Measurements from ENCODE around the gene FURIN.
A peak's percentile ranks its signal among the peaks of the same experiment; 100 is the strongest.
"Not testable (repeated sequence)": the region's sequence is repeated elsewhere in the genome, so short reads cannot be mapped to it uniquely, and the experiment has no call there.

The FURIN gene

DNA sequence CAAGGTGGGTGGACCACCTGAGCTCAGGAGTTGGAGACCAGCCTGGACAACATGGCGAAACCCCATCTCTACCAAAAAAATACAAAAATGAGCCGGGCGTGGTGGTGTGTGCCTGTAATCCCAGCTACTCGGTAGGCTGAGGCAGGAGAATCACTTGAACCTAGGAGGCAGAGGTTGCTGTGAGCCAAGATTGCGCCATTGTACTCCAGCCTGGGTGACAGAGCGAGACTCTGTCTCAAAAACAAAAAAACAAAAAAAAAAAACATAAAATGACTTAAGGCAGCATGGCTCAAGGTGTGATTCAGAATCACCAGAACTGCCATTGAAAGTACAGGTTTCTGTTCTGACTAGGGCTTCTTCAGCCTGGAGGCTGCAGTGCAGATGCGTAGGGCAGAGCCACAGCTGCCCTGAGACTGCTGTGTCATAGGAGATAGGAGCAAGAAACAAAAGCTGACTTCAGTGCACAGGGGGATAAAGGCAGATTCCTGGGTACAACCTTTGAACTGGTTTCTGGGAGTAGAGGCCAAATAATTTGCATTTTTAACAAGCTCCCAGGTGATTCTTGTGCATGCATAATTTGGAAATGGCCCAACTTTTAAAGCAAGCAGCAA is 54.4 kb downstream of the FURIN start:
- DNase-seq; in situ Hi-C loops (cut with HindIII; ENCODE audit: low pct_ligation_motif_present, low pct_unique_long_range_greater_than_20kb, low sequenced_read_pairs): not testable (repeated sequence)

DNA sequence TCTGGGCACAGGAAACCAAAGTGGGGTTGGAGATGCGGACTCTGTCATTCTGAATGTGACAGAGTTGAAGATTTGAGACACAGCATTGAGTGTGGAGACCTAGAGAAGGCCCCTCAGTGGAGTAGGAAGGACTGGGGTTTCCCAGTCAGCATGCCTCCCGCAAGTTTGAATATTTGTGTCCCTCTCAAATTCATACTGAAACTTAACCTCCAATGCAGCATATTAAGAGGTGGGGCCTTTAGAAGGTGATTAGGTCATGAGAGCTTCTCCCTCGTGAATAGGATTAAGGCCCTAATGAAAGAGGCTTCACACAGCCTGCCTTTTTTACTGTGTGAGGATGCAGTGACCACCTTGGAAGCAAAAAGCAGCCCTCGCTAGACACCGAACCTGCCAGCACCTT is 56.0 kb downstream of the FURIN start:
- no peak for DNase-seq
- in situ Hi-C loops (cut with HindIII; ENCODE audit: low pct_ligation_motif_present, low pct_unique_long_range_greater_than_20kb, low sequenced_read_pairs), result no loop called here

GRCh38 chr15:90926766-90927165 is 58.4 kb downstream of the FURIN start:
- DNase-seq; in situ Hi-C loops (cut with HindIII; ENCODE audit: low pct_ligation_motif_present, low pct_unique_long_range_greater_than_20kb, low sequenced_read_pairs): not testable (repeated sequence)

- DNase-seq; in situ Hi-C loops (cut with HindIII; ENCODE audit: low pct_ligation_motif_present, low pct_unique_long_range_greater_than_20kb, low sequenced_read_pairs): not testable (repeated sequence)
Measured at GRCh38 chr15:90928106-90928505, 59.7 kb downstream of the FURIN start.

- no peak for DNase-seq
- in situ Hi-C loops (cut with HindIII; ENCODE audit: low pct_ligation_motif_present, low pct_unique_long_range_greater_than_20kb, low sequenced_read_pairs), result no loop called here
Measured at GRCh38 chr15:90929246-90930019, 61.0 kb downstream of the FURIN start.

DNA sequence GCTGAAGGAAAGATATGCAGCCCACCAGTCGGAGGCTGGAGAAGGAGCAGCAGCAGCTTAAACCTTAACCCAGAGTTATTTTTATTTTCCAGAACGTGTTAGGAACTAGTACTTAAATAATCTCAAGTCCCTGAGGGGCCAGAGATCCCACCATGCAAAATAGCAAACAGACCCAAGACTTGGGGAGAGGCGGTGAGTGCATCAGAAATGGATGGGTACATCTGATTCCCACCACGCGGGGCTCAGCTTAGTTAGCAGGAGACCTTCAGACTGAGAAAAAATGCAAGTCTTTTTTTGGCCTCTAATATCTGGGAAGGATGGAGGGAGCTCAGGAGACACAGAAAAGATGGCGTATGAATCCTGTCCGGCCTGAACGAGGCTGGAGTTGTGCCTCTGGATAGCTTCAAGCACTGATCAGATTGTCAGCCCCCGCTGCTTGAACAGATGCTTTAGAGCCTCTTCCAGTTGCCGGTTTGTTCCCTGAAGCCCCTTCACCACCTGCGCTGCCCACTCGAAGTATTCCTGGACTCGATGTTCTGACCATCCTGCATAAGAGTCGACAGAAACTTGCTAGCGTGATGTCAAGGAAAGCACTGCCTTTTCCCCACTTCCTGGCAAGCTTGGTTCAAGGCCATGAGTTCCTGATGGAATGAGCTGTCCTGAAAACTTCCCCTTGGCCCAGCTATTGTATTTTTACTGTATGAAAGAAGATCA is 62.6 kb downstream of the FURIN start:
- in situ Hi-C loops (cut with HindIII; ENCODE audit: low pct_ligation_motif_present, low pct_unique_long_range_greater_than_20kb, low sequenced_read_pairs), result no loop called here
- DNase-seq, result no peak

- in situ Hi-C loops (cut with HindIII; ENCODE audit: low pct_ligation_motif_present, low pct_unique_long_range_greater_than_20kb, low sequenced_read_pairs), result no loop called here
- no peak for DNase-seq
Measured at GRCh38 chr15:90931575-90931827, 63.1 kb downstream of the FURIN start.

DNA sequence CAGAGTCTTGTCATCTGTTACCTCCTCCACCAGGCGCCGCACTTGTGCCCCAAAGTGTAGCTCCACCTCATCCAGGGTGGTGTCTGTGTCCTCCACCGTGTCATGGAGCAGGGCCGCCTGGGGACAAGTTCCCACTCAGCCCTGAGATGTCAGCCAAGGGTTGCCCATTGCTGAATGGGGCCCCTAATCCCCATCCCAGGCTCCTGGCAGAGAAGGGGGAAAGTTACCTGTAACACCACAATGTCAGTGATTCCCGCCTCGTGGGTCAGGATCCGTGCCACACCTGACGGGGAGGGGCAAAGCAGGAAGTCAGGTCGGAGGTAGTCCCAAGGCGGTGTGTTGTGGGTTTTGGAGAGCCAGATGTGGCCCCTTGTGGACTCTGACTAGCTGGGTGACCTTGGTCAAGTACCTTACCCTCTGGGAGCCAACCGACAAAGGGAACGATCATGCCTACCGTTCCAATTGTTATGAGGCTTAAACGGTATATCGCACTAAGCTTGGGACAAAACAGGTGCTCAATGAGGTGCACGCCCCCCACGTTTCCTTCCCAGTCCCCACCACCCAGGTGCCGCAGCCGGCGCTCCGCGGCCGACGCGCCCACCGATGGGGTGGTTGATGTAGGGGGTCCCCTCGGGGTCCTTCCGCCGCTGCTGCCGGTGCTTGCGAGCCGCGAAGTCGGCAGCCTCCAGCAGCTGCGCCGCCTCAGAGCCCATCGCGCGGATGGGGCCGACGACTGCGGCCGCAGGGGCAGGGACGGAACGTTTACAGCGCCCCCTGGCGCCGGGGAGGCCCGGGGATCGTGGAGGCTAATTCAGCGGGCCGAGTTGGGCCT is 63.7 kb downstream of the FURIN start, which contains the start of gene HDDC3:
Gene HDDC3 (minus strand): TSS at position 722 of the 832 bp plus-strand sequence. CDS start 9 bp downstream, at position 713.
- DNase-seq, result peak; percentile 83
- in situ Hi-C loops (cut with HindIII; ENCODE audit: low pct_ligation_motif_present, low pct_unique_long_range_greater_than_20kb, low sequenced_read_pairs), result no loop called here

DNA sequence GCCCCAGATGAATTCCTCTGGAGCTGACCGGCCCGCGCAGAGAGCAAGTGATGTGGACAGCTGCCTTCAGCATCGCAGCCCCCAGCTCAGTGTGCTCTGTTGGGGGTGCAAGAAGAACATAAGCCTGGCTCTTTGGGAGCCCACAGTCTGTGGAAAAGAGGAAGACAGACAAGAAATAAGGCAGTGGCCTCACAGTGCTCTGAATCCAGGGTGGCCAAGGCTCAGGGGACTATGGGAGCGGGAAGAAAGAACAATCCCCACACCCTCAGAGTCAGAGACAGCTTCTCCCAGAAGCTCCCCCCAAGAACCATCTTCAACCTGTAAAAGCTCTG is 64.2 kb downstream of the FURIN start:
- no peak for DNase-seq
- in situ Hi-C loops (cut with HindIII; ENCODE audit: low pct_ligation_motif_present, low pct_unique_long_range_greater_than_20kb, low sequenced_read_pairs), result no loop called here

All from ACHN (cell line).